Inferior parietal cortex (tissue), 1 donor: Measurements from ENCODE around the gene SLC9A2.

Source experiments
- DNase-seq: peaks from one replicate; pipeline ENCODE4 v3.0.0-alpha.2; 2016; ENCODE audit errors: extremely low spot score

Gene SLC9A2, protein sequence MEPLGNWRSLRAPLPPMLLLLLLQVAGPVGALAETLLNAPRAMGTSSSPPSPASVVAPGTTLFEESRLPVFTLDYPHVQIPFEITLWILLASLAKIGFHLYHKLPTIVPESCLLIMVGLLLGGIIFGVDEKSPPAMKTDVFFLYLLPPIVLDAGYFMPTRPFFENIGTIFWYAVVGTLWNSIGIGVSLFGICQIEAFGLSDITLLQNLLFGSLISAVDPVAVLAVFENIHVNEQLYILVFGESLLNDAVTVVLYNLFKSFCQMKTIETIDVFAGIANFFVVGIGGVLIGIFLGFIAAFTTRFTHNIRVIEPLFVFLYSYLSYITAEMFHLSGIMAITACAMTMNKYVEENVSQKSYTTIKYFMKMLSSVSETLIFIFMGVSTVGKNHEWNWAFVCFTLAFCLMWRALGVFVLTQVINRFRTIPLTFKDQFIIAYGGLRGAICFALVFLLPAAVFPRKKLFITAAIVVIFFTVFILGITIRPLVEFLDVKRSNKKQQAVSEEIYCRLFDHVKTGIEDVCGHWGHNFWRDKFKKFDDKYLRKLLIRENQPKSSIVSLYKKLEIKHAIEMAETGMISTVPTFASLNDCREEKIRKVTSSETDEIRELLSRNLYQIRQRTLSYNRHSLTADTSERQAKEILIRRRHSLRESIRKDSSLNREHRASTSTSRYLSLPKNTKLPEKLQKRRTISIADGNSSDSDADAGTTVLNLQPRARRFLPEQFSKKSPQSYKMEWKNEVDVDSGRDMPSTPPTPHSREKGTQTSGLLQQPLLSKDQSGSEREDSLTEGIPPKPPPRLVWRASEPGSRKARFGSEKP

DNA sequence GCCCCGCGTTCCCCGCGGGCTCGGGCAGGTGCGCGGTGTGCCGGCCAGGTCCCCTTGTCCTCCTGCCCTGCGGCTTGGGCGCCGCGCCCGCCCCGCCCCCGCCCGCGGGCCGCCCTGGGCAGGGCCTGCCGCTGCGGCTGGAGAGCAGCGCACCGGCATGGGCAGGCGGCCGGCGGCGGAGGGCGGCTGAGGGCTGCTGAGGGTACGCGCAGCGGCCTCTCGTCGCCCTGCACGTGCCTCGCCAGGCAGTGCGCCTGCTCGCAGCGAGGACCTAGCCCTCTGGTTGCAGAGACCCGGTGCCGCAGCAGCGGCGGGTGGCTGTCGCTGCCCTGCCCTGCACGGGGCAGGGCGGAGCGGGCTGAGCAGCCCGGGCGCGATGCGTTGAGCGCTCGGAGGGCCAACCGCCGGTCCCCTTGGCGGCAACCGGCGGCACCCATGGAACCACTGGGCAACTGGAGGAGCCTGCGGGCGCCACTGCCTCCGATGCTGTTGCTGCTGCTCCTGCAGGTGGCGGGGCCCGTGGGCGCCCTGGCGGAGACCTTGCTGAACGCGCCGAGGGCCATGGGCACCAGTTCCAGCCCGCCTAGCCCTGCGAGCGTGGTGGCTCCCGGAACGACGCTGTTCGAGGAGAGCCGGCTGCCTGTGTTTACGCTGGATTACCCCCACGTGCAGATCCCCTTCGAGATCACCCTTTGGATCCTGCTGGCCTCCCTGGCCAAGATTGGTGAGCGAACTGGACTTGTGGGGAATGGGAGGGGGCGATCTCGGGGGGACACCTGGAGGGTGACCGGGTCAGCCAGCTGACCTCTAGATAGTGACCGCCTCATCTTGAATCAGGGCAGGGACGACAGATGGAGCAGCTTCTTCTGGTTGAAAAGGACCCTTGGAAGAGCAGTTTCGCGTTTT, at the start of gene SLC9A2:
Gene SLC9A2 (plus strand): TSS at position 140 of the 906 bp plus-strand sequence. CDS start 296 bp downstream, at position 436.
- DNase-seq = no peak

DNA sequence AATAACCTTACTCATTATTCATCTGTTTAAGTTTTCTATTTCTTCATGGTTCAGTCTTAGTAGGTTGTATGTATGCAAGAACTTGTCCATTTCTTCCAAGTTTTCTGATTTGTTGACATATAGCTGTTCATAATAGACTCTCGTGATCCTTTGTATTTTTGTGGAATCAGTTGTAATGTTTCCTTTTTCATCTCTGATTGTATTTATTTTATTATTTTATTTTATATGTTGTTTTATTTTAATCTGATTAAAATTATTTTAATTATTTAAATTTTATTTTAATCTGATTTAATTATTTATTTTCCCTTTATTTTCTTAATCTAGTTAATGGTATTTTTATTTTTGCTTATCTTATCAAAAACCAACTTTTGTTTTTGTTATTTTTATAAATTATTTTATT, 43.5 kb upstream of the SLC9A2 start:
- DNase-seq = no peak

DNA sequence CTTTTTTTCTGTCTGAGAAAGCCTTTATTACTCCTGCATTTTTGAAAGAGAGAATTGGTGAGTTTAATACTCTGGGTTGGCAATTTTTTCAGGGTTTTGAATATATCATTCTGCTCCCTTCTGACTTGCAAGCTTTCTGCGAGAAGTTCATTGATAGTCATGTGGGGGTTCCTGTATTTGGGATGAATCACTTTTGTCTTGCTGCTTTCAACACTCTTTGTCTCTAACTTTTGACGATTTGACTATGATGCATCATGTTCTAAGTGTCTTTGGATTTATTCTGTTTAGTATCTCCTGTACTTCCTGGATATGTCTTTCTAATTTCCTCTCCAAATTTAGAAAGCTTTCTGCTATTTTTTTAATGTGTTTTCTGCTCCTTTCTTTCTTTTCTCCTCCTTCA, 41.0 kb upstream of the SLC9A2 start:
- DNase-seq = no peak

DNA sequence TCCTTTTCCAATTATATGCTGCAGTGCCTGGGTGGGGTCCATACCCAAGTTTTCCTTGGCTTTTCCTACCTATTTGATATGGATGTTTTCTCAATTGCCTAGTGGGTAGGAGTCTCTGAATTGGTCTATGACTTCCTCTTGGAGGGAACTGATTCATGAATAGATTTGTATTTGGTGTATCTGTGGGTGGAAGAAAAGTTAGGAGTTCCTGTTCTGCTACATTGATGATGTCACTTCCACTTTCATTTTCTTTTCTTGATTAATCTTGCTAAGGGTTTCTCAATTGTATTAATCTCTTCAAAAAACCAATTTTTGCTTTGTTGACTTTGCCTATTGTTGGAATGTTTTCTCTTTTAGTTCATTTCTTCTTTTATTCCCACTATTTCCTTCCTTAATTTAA, 37.4 kb upstream of the SLC9A2 start:
- DNase-seq = no peak

DNA sequence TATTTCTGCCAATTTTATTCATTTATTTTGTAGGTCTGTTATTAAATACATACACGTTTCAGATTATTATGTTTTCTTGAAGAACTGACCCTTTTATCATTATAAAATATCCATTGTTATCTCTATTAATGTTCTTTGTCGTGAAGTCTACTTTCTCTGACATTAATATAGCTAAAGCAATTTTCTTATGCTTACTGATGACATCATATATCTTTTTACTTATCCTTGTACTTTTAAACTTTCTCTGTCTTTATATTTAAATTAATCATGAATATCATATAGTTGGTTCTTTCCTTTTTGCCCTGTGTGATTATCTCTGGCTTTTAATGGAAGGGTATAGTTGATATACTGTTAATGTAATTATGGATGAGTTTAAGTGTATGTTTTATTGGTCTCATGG, 36.5 kb upstream of the SLC9A2 start:
- DNase-seq = no peak

DNA sequence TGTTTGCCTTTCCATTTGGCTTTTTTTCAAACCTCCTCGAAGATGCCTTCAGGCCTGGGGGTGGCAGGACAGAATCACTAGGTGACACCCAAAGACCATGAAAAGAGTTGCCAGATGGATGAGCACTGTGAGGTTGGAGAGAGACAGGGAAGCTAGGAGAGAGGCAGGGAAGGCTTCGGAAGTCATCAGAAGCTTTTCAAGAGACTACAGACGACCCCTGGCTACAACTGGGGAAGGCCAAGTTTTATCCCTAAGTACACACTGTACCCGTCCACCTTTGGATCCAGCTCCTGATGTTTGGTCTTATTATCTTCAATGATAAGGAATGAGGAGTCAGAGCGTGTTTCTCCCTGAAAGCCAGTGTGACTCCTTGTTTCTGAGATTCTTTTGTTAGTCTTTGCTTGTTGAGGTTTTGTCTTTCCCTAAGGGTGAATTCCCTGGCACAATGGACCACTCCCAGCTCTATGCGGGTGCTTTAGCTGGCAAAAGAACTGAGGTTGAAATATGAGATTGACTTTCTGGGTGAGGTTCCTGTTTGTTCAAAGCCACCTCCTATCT, 33.4 kb upstream of the SLC9A2 start:
- no peak for DNase-seq

DNA sequence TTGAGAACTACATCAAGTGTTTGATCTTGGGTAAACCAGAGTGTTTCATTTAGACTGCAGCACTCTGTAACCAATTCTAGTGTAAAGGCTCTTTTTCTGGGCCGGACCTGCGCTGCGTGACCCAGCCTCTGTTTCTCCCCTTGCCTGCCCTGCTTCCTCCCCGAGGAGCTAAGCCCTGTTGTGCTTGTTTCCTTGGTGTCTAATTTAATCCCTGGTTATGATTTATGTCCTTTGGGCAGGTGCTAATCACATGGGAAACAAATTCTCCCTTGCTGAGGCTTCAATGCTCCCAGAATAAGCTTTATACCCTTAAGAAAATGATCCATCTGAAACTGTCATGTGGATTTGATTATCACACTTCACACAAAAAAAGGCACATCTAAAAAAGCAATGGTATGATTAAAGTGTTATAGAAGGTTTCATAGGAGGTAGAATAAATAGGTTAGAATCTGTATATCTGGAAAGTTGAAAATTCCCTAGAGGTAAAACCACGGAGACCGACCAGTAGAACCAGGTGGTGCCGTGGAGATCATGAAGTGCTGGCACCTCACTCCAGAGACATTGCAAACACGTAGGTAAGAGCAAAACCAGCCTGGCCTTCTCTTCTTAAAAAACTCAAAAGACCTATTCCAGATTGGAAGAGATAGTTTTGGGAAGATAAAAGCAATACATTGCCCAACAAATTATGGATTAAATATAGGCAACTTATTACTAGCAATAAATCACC, 31.0 kb upstream of the SLC9A2 start:
- DNase-seq = no peak

DNA sequence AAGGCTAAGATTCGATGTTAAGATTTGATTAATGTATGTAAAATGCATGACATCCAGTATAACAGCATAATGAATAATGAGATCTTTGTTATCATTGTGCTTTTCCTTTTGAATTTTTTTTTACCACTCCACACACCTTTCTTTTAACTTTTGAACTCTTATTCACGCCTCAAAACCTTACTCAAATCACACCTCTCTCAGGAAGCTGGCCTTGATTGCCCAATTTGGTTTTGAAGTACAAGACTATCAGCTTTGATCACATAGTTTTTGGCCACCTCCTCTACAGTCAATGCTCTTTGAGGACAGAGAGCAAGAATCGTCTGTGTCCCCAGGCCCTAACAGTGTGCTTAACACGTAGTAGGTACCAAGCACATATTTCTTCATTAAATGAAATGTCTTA, 29.9 kb upstream of the SLC9A2 start:
- no peak for DNase-seq

DNA sequence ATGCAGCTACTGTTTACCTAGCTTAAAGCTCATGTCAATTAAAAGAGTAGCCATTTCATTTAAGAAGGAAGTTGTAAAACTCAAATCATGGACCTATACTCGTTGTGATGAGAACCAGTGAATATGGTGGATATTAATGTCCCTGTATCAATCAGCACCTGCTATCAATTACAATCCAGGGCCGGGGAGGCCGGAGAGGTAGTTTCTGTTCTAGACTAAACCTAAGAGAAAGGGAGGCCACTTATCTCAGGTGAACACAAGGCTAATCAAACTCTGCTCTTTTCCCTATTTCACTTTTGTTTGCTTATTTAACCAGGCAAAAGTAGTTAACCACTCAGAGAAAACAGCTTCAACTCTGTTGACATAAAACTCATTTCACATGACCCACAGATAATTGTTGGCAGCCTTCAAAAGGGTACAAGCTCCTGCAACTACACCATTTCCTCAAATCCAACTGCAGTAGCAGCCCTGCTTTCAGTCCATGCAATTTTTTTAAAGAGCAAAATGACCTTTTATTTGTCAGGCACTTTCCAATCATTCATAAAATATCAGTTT, 27.8 kb upstream of the SLC9A2 start:
- no peak for DNase-seq

DNA sequence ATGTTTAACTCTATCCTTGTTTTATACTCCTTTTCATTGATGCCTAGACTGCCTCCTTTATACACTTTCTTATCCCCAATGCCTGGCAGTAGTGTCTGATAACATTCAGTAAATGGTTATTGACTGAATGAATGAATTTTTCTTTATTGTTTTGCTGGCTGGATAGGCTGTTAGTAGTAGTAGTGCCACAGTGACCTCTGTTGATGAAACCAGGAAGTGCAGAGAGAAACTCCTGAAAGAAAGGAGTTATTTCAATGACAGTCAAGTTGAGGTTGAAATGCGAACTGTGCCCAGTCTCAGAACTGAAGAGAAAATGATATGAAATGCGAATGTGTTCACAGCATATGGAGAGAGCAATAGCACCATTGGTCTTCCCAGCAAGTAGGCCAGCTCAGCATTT, 26.8 kb upstream of the SLC9A2 start:
- DNase-seq = no peak

DNA sequence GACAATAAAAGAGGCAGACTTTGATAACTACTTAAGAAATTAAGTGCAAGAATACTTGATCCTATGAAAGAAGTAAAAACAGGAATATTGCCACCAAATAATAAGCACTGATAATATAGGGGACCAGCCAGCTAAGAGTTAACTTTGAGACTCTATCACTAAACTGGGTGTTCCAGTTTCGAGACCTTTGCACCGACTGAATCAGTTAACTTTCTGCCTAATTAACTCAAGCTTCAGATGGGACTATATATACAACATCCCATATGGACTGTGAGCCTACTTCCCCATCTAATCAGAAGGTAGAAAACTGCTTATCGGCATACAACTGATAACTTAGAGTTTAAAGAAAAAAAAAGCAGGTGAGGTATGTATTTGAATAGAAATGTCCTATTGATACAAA, 25.8 kb upstream of the SLC9A2 start:
- DNase-seq = no peak

DNA sequence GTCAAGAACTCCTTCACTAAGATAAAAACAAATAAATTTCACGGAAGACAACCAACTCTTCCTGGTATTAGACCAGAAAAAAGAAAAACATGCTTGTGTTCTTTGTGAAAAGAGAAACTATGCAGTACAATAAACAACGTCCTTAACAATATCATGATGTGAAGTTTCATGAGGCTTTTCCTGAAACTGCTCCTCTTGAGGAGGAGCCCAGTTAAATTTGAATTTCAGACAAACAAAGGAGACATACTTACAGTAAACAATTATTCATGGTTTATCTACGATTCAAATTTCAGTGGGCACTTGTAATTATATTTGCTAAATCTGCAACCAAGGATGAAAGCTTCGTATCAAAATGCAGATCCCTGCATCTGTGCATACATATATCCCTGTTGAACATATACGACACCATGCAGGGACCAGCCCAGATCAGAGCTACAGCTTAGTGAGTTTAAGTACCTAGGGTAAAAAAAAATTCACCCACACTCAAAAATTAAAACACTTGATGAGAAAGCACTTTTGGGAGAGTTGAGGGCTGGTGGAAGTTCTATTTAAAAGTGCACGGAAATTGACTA, 24.8 kb upstream of the SLC9A2 start:
- no peak for DNase-seq

DNA sequence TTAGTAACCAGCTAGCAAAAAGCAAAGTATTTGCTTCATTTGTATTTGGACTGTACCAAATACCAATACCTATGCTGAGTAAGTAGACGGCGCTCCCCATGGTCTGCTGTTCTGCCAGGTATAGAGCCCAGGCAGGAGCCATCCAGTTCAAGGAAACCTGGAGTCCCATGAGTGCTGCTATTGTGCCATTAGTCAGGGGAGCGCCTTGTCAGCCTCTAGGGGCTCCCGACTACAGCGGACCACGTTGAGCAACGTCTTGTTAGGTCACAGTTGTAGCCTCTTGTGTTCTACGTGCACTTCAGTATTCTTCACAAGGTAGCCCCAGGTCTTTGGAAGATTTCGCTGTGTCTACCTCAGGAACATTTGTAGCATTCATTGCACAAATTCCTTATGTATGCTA, 21.6 kb upstream of the SLC9A2 start:
- no peak for DNase-seq

DNA sequence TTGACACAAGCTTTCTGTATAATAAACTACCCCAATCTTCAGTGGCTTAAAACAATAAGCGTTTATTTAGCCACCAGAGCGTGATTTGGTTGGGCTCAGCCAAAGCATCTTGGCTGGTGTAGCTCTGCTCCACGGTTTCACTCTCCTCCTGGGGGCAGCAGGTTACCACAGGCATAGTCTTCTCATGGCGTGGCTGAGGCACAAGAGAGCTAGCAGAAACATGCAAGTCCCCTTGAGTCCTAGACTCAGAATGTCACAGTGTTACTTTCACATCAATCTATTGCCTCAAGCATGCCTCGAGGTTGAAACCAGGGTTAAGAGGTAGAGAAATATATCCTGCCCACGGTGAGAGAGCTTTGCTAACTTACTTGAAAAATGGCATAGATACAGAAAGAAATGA, 19.9 kb upstream of the SLC9A2 start:
- no peak for DNase-seq

DNA sequence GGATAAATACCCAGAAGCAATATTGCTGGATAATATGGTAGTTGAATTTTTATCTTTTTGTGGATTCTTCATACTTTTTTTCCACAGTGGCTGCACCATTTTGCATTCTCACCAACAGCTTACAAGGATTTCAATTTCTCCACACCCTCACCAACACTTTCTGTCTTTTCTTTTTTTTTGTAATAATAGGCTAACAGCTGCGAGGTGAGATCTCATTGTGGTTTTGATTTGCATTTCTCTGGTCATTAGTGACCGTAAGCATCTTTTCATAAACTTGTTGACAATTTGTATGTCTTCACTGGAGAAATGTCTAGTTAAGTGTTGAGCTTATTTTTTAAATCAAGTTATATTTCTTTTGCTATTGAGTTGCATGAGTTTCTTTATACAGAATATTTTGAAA, 17.6 kb upstream of the SLC9A2 start:
- DNase-seq = no peak

DNA sequence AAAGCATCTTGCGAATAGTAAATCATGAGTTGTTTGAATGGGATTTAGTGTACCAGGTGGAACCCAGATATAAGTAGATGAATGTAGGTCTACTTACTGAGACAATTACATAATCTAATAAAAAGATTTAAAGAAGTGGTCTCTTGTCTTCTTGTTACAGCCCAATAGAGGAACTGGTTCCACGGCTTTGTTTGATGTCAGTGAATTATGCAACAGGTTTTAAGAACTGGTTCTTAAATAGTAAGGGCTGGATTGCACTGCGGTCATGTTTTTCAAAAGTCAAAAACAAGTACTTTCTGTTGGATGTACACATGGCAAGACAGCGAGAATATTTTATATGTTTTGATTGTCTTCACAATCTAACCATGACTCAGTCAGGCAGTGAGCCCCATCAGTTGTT, 15.4 kb upstream of the SLC9A2 start:
- no peak for DNase-seq

DNA sequence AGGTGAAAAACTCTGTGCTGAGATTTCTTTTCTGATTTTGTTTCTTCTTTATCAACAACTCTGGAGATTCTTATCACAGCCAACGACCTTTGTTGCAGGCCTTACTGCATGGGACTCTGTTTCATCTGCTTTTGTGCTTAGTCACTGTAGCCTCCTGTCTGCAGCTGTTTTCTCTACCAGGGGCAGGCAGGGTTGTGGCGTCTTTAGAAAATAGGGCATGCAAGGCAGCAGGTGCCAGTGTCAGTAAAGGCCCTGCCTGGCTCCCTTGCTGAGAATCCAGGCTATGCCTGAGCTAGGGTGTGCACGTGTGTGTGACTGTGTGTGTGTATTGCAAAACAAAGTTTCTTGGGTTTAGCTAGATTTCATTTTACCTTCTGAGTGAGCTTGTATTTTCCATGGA, 14.6 kb upstream of the SLC9A2 start:
- DNase-seq = no peak

DNA sequence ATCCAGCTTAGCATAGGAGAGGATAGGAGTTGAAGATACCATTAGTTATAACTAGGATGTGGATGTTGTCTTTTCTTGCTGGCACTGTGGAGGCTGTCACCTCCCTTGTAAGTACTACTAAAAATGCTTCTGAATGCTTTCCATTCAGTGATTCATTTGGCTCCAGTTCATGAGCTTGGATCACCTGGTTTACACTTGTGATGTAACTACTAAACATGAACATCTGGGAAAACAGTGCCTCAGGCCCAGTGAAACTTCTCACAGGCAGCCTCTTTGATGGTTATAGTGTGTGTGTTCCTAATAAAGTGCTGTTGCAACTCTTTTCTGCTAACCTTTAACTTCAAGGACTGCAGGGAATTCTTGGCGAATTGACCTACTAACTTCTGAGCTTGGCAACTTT, 13.0 kb upstream of the SLC9A2 start:
- DNase-seq = no peak

DNA sequence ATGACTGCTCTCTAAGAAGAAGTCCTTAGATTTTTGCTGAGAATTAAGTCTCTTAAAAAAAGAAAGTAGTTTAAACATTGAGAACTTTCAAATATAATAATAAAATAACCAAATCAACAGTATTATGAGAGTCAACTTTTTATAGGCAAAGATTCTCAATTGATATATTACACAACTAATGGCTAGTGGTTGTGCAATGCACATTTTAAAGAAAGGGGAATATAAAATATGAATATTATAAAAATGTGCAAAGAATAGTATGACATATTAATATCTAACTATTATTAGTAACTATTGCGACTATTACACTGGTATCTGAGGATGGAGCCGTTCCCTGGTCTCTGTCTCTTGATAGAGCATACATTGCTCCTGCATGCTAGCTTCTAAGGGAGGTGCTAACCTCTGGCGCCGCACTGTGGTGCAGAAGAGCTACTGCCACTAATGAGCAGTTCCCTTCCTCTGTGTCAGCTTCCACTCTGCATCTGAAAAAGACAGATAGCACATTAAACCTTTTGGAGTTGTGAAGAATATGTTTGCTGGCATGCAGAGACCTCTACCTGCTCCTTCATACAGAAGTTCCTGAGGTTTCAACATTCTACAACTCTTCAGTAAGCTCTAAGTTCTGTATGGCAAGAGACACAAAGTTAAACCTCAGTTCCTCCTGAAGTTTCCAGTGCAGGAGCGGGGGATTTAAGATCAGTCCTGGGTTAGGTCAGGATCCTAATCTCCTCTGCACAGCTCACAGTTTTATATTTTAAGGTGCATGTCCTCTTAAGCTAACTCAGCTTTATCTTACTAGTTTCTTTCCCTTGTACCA, 3.5 kb upstream of the SLC9A2 start:
- peak; percentile 56 for DNase-seq
